ENCODE results near the gene SSU72. TPM values are rescaled to one million over a fixed set of nuclear protein-coding genes. Genes with fewer than 3 reads are reported as not detected.
A peak's percentile ranks its signal among the peaks of the same experiment; 100 is the strongest.

Gene SSU72
- total and polyA plus RNA-seq, 2 donors (not counting 3 experiments of a cell fraction or from before 2014, with no cell fraction given) = 85.9 to 129 TPM

- DNase-seq (ENCODE audit: low read depth, low spot score) = no peak
- no peaks in the 10 kb centered on the region for H3K4me1 ChIP-seq (ENCODE audit: control insufficient read depth, extremely low read depth, insufficient read depth, low read length)
- CTCF ChIA-PET = no interaction called here
- H3K9me1 ChIP-seq (replicated peaks; ENCODE audit: control insufficient read depth, extremely low read depth, insufficient read depth, low read length) = no peaks in the 10 kb centered on the region
- no peak within 1 kb of the TSS for H3K27ac ChIP-seq (ENCODE audit: insufficient read depth, low read depth, low read length)
- POLR2A ChIA-PET = no interaction called here
- H3K4me3 ChIP-seq (replicated peaks in 1 of 3; ENCODE audit: insufficient read depth in 1 of 3, low read depth in 1 of 3, low read length in 3 of 3) = no peak within 1 kb of the TSS
- no peak within 1 kb of the TSS for H3K4me2 ChIP-seq (ENCODE audit: insufficient read depth, low read length)
- H4K20me1 ChIP-seq (replicated peaks; ENCODE audit: control insufficient read depth, extremely low read depth, insufficient read depth, low read length) = no peaks in the 10 kb centered on the region
- dilution Hi-C loops (cut with MboI; ENCODE audit: extremely low pct_ligation_motif_present, low sequenced_read_pairs) (no loop called here), intact Hi-C loops (cut with micrococcal nuclease) (no loop called here)
- no peaks in the 10 kb centered on the region for H3K79me2 ChIP-seq (ENCODE audit: control insufficient read depth, insufficient read depth, low read length)
- FAIRE-seq = no peak
- no peak within 1 kb of the TSS for H3K9ac ChIP-seq (replicated peaks; ENCODE audit: extremely low read depth, insufficient read depth, low read length)
- no peak for TF ChIP-seq GATA2 (IDR thresholded peaks at IDR 0.05; ENCODE audit: insufficient read depth, insufficient read length, low read depth, low read length)
- TF ChIP-seq FOS (IDR thresholded peaks at IDR 0.05; ENCODE audit: borderline replicate concordance, insufficient read depth, low read length) = no peak
- TF ChIP-seq JUN (IDR thresholded peaks at IDR 0.05; ENCODE audit: borderline replicate concordance, insufficient read depth, insufficient read length, low read depth) = no peak
- TF ChIP-seq POLR2AphosphoS5 (IDR thresholded peaks at IDR 0.05; ENCODE audit: insufficient read depth, low read depth, low read length) = no peak
- TF ChIP-seq EZH2 (IDR thresholded peaks at IDR 0.05; ENCODE audit: borderline replicate concordance, low read depth, low read length, severe bottlenecking) = peak; percentile 57
- no peak for TF ChIP-seq POLR2A (IDR thresholded peaks at IDR 0.05; ENCODE audit: low read depth, low read length)
- TF ChIP-seq MAX (IDR thresholded peaks at IDR 0.05; ENCODE audit: insufficient read depth, insufficient read length) = no peak
- peaks cover 18 to 31% of the 10 kb centered on the region in 2 experiments for H3K27me3 ChIP-seq (ENCODE audit: control insufficient read depth in 2 of 2, insufficient read depth in 2 of 2, low read length in 2 of 2)
- H3K36me3 ChIP-seq (ENCODE audit: control insufficient read depth in 2 of 2, extremely low read depth in 1 of 2, insufficient read depth in 2 of 2, low read length in 2 of 2) = no peaks in the 10 kb centered on the region
- H3K9me3 ChIP-seq (replicated peaks; ENCODE audit: control insufficient read depth, insufficient read depth, low read length) = no peaks in the 10 kb centered on the region
- BruUV-seq (replicated peaks) = no TSS peak
- H2AFZ ChIP-seq (ENCODE audit: low read depth, low read length) = peak within 1 kb of the TSS; percentile 63
Observed at GRCh38 chr1:1599935-1600860, 25.5 kb upstream of the SSU72 start, which contains the start of gene FNDC10. Gene FNDC10, minus strand, starts transcription at chr1:1600135. Its CDS starts 120 bp downstream, at chr1:1600015.
